Aorta (tissue), 5 donors: ENCODE measurements around the gene CUTA. TPM values are rescaled to one million over a fixed set of nuclear protein-coding genes. Genes with fewer than 3 reads are reported as not detected.
"Not testable (repeated sequence)": the region's sequence is repeated elsewhere in the genome, so short reads cannot be mapped to it uniquely, and the experiment has no call there.

Experiments
- ATAC-seq: fragments of 200-7000 bp; cut with Tn5 transposase; one replicate; pipeline ENCODE4 v1.9.1; 2022; ENCODE audit warnings: moderate library complexity; ENCODE audit not compliant: low FRiP score
- DNase-seq, 2 donors: peaks; one replicate each; pipeline ENCODE4 v3.0.0-alpha.2; 2020
- H3K27ac ChIP-seq, 2 donors: one replicate each; pipeline ENCODE4 v1.5.1; 2013; ENCODE audit warnings: low read length in 2 of 2, mild to moderate bottlenecking in 2 of 2, moderate library complexity in 2 of 2, control low read depth in 1 of 2, inconsistent platforms in 1 of 2, low read depth in 1 of 2
- H3K27me3 ChIP-seq, 2 donors: one replicate each; pipeline ENCODE4 v1.6.1; 2013; ENCODE audit warnings: control low read depth in 1 of 2, low read length in 1 of 2, mild to moderate bottlenecking in 1 of 2, moderate library complexity in 1 of 2; ENCODE audit not compliant: insufficient read depth in 2 of 2, control insufficient read depth in 1 of 2
- H3K36me3 ChIP-seq, 2 donors: one replicate each; pipeline ENCODE4 v1.6.1; 2013; ENCODE audit warnings: control low read depth in 1 of 2, low read length in 1 of 2, mild to moderate bottlenecking in 1 of 2; ENCODE audit not compliant: insufficient read depth in 2 of 2, control insufficient read depth in 1 of 2
- H3K4me1 ChIP-seq, 2 donors: one replicate each; pipeline ENCODE4 v1.6.1; 2013; ENCODE audit warnings: low read length in 2 of 2, control low read depth in 1 of 2, mild to moderate bottlenecking in 1 of 2, moderate library complexity in 1 of 2; ENCODE audit not compliant: insufficient read depth in 2 of 2, control insufficient read depth in 1 of 2
- H3K4me3 ChIP-seq, 2 donors: one replicate each; pipeline ENCODE4 v1.5.1; 2013; ENCODE audit warnings: low read length in 2 of 2, control low read depth in 1 of 2, mild to moderate bottlenecking in 1 of 2
- H3K9me3 ChIP-seq: one replicate; pipeline ENCODE4 v1.6.1; 2013; ENCODE audit warnings: mild to moderate bottlenecking, low read length; ENCODE audit not compliant: control insufficient read depth
- WGBS, 2 donors: extraction: QIAGEN DNeasy Blood & Tissue Kit; methylation state at CpG; one replicate each; pipeline ENCODE4 v1.1.7; 2013; 5-methylcytosine and 5-hydroxymethylcytosine counted together
- intact Hi-C, 2 donors: fragments of 100-400 bp; cut with DNase I; formaldehyde crosslinking; loops; one replicate each; pipeline versions ENCODE4 v1.14.2 to v1.15.0; 2022
- polyA plus RNA-seq, 2 donors: library from polyadenylated mRNA; stranded (reverse); fragments of 200-250 nt; gene quantifications; one replicate each; pipeline ENCODE4 v1.2.3, GENCODE V29; 2013
- total RNA-seq, 2 donors: library from RNA; stranded (reverse); fragmentation: NEBNext Ultra II Directional; extraction: Animal tissue kit (Norgen Biotek cat#: 25700); gene quantifications; one replicate each; pipeline ENCODE4 v1.2.1, GENCODE V29; 2021
- donor health status: healthy with polysubstance abuse.
- donor health status: Bipolar disorder and iron deficiency.
- donor health status: DM: no; HTN: no; CAD: no.
- donor health status: DM: no; HTN: no; CAD: no.
- donor health status: DM: yes; HTN: yes; CAD: no.

Gene CUTA
- total and polyA plus RNA-seq, 4 donors, result 89.9 to 191 (median 115) TPM

- ATAC-seq (no peak), DNase-seq (no peak)
- Histone ChIP-seq H3K27ac (no peak overlapping the region), H3K36me3 (no peaks in the 10 kb centered on the region), H3K27me3 (no peaks in the 10 kb centered on the region), H3K4me3 (no peak overlapping the region), H3K4me1 (no peaks in the 10 kb centered on the region), H3K9me3 (no peaks in the 10 kb centered on the region)
- WGBS, 2 donors, result 76 to 78% methylated on average over 5 of the region's 5 CpGs
- intact Hi-C loops, result no loop called here
Observed at GRCh38 chr6:33407132-33407718, 10.7 kb downstream of the CUTA start.

- Histone ChIP-seq H3K27ac (no peak overlapping the region), H3K4me3 (no peak overlapping the region)
- WGBS, 2 donors, result 95 to 96% methylated on average over 17 of the region's 17 CpGs
Observed at GRCh38 chr6:33406126-33406525, 11.8 kb downstream of the CUTA start.

GRCh38 chr6:33405386-33405940, 12.4 kb downstream of the CUTA start:
- no peaks in the 10 kb centered on the region for H3K36me3 ChIP-seq
- 93 to 95% methylated on average over 15 of the region's 15 CpGs for WGBS, 2 donors
- DNase-seq (no peak), ATAC-seq (no peak)
- H3K4me3 ChIP-seq, result no peak overlapping the region
- H3K27ac ChIP-seq, result no peak overlapping the region
- H3K9me3 ChIP-seq, result no peaks in the 10 kb centered on the region
- H3K4me1 ChIP-seq, result no peaks in the 10 kb centered on the region
- H3K27me3 ChIP-seq, result no peaks in the 10 kb centered on the region
- intact Hi-C loops, result no loop called here

More at GRCh38 chr6:33406126-33406525, 11.8 kb downstream of the CUTA start:
- ATAC-seq (no peak), DNase-seq (no peak)
- Histone ChIP-seq H3K9me3 (no peaks in the 10 kb centered on the region), H3K36me3 (no peaks in the 10 kb centered on the region), H3K27me3 (no peaks in the 10 kb centered on the region), H3K4me1 (no peaks in the 10 kb centered on the region)
- intact Hi-C loops, result no loop called here

GRCh38 chr6:33404884-33405283, 13.0 kb downstream of the CUTA start:
- intact Hi-C loops, result no loop called here
- no peaks in the 10 kb centered on the region for H3K4me1 ChIP-seq
- 95 to 96% methylated on average over 17 of the region's 17 CpGs for WGBS, 2 donors
- no peak for ATAC-seq
- H3K27ac ChIP-seq, result no peak overlapping the region
- H3K36me3 ChIP-seq, result no peaks in the 10 kb centered on the region
- DNase-seq, result no peak
- no peaks in the 10 kb centered on the region for H3K9me3 ChIP-seq
- no peak overlapping the region for H3K4me3 ChIP-seq
- H3K27me3 ChIP-seq, result no peaks in the 10 kb centered on the region

GRCh38 chr6:33399881-33400280, 18.0 kb downstream of the CUTA start:
- 96 to 97% methylated on average over 6 of the region's 6 CpGs for WGBS, 2 donors
- H3K9me3 ChIP-seq, H3K36me3 ChIP-seq, H3K4me1 ChIP-seq, intact Hi-C loops, DNase-seq, H3K27me3 ChIP-seq, H3K27ac ChIP-seq, H3K4me3 ChIP-seq, ATAC-seq: not testable (repeated sequence)

- ATAC-seq, intact Hi-C loops: not testable (repeated sequence)
- WGBS, 2 donors, result 95 to 97% methylated on average over 3 of the region's 3 CpGs
Observed at GRCh38 chr6:33398601-33399000, 19.3 kb downstream of the CUTA start.

GRCh38 chr6:33397541-33397940, 20.4 kb downstream of the CUTA start:
- ATAC-seq (no peak), DNase-seq (no peak)
- Histone ChIP-seq H3K27ac (no peak overlapping the region), H3K9me3 (no peaks in the 10 kb centered on the region), H3K4me1 (no peaks in the 10 kb centered on the region), H3K36me3 (no peaks in the 10 kb centered on the region), H3K4me3 (no peak overlapping the region), H3K27me3 (no peaks in the 10 kb centered on the region)
- WGBS, 2 donors, result 79 to 87% methylated on average over 1 of the region's 1 CpG
- intact Hi-C loops, result no loop called here

More at GRCh38 chr6:33398601-33399000, 19.3 kb downstream of the CUTA start:
- H3K27ac ChIP-seq, DNase-seq, H3K4me3 ChIP-seq, H3K9me3 ChIP-seq, H3K27me3 ChIP-seq, H3K36me3 ChIP-seq, H3K4me1 ChIP-seq: not testable (repeated sequence)

GRCh38 chr6:33392979-33393378, 24.9 kb downstream of the CUTA start:
- no peaks in the 10 kb centered on the region for H3K4me1 ChIP-seq
- H3K4me3 ChIP-seq, result no peak overlapping the region
- 59% methylated on average over 3 of the region's 3 CpGs for WGBS, 2 donors
- H3K9me3 ChIP-seq, result no peaks in the 10 kb centered on the region
- ATAC-seq, result no peak
- DNase-seq, result no peak
- H3K27ac ChIP-seq, result no peak overlapping the region
- intact Hi-C loops, result no loop called here
- H3K27me3 ChIP-seq, result no peaks in the 10 kb centered on the region
- H3K36me3 ChIP-seq, result no peaks in the 10 kb centered on the region

GRCh38 chr6:33392595-33392948, 25.3 kb downstream of the CUTA start:
- ATAC-seq (no peak), DNase-seq (no peak)
- H3K9me3 ChIP-seq, result no peaks in the 10 kb centered on the region
- WGBS, 2 donors, result 38 to 46% methylated on average over 5 of the region's 5 CpGs
- intact Hi-C loops, result no loop called here
- no peaks in the 10 kb centered on the region for H3K27me3 ChIP-seq
- H3K4me3 ChIP-seq, result no peak overlapping the region
- no peak overlapping the region for H3K27ac ChIP-seq
- no peaks in the 10 kb centered on the region for H3K36me3 ChIP-seq
- no peaks in the 10 kb centered on the region for H3K4me1 ChIP-seq
